Measurements from ENCODE around the gene C1orf74.

GRCh38 chr1:209749205-209749604, 35.2 kb downstream of the C1orf74 start:
- no peak for TF ChIP-seq CTCF (IDR thresholded peaks at IDR 0.05 in 8 of 11, conservative IDR thresholded peaks at IDR 0.05 in 3 of 11)
- no peak for TF ChIP-seq POLR2AphosphoS5 (IDR thresholded peaks at IDR 0.05)
- no peak for TF ChIP-seq POLR2A (IDR thresholded peaks at IDR 0.05)
